Measurements from ENCODE around the gene BLVRA. TPM values are rescaled to one million over a fixed set of nuclear protein-coding genes. Genes with fewer than 3 reads are reported as not detected.

The BLVRA gene
- total RNA-seq, 4 donors from 2014 or later = 84.8 to 102 (median 92.8) TPM

- Histone ChIP-seq H3K27ac (replicated peaks in 1 of 4) (no peak overlapping the region), H3K27me3 (no peaks in the 10 kb centered on the region), H3K4me3 (no peak overlapping the region), H3K9me3 (no peaks in the 10 kb centered on the region), H3K4me1 (peaks cover 0 to under 1% (median 0%) of the 10 kb centered on the region in 4 donors), H3K36me3 (no peaks in the 10 kb centered on the region)
- intact Hi-C loops (cut with DNase I) = no loop called here
- DNase-seq (ENCODE audit: extremely low spot score) = no peak
- TF ChIP-seq CTCF (IDR thresholded peaks at IDR 0.05) (no peak), POLR2A (IDR thresholded peaks at IDR 0.05; ENCODE audit: low read depth) (no peak), POLR2AphosphoS5 (IDR thresholded peaks at IDR 0.05) (no peak), EP300 (IDR thresholded peaks at IDR 0.05) (no peak)
- WGBS = 97% methylated on average over 1 of the region's 1 CpG
Measured at GRCh38 chr7:43735403-43735801, 23.1 kb upstream of the BLVRA start.

GRCh38 chr7:43735802-43736603 lies 22.5 kb upstream of the BLVRA start:
- intact Hi-C loops (cut with DNase I) = no loop called here
- WGBS = 81% methylated on average over 2 of the region's 2 CpGs
- Histone ChIP-seq H3K27me3 (no peaks in the 10 kb centered on the region), H3K4me1 (no peaks in the 10 kb centered on the region), H3K9me3 (no peaks in the 10 kb centered on the region), H3K36me3 (no peaks in the 10 kb centered on the region), H3K27ac (replicated peaks in 1 of 4) (no peak overlapping the region), H3K4me3 (no peak overlapping the region)
- DNase-seq (ENCODE audit: extremely low spot score) = no peak
- no peak for TF ChIP-seq POLR2A (IDR thresholded peaks at IDR 0.05; ENCODE audit: low read depth)
- no peak for TF ChIP-seq EP300 (IDR thresholded peaks at IDR 0.05)
- TF ChIP-seq POLR2AphosphoS5 (IDR thresholded peaks at IDR 0.05) = no peak
- TF ChIP-seq CTCF (IDR thresholded peaks at IDR 0.05) = no peak

- H3K27me3 ChIP-seq = no peaks in the 10 kb centered on the region
- H3K27ac ChIP-seq (replicated peaks in 1 of 4) = no peak overlapping the region
- H3K4me3 ChIP-seq = no peak overlapping the region
- H3K9me3 ChIP-seq = no peaks in the 10 kb centered on the region
- intact Hi-C loops (cut with DNase I) = no loop called here
- WGBS = 89% methylated on average over 5 of the region's 6 CpGs
- TF ChIP-seq EP300 (IDR thresholded peaks at IDR 0.05) (no peak), POLR2AphosphoS5 (IDR thresholded peaks at IDR 0.05) (no peak), CTCF (IDR thresholded peaks at IDR 0.05) (no peak), POLR2A (IDR thresholded peaks at IDR 0.05; ENCODE audit: low read depth) (no peak)
- no peaks in the 10 kb centered on the region for H3K4me1 ChIP-seq
- H3K36me3 ChIP-seq = no peaks in the 10 kb centered on the region
- no peak for DNase-seq (ENCODE audit: extremely low spot score)
Measured at GRCh38 chr7:43737467-43738127, 20.9 kb upstream of the BLVRA start.

GRCh38 chr7:43742692-43743091 lies 15.8 kb upstream of the BLVRA start:
- H3K4me3 ChIP-seq = no peak overlapping the region
- H3K27ac ChIP-seq (replicated peaks in 1 of 4) = no peak overlapping the region
- TF ChIP-seq POLR2AphosphoS5 (IDR thresholded peaks at IDR 0.05) (no peak), EP300 (IDR thresholded peaks at IDR 0.05) (no peak), POLR2A (IDR thresholded peaks at IDR 0.05; ENCODE audit: low read depth) (no peak), CTCF (IDR thresholded peaks at IDR 0.05) (no peak)
- H3K36me3 ChIP-seq = no peaks in the 10 kb centered on the region
- intact Hi-C loops (cut with DNase I) = no loop called here
- H3K27me3 ChIP-seq = no peaks in the 10 kb centered on the region
- no peaks in the 10 kb centered on the region for H3K9me3 ChIP-seq
- no peak for DNase-seq (ENCODE audit: extremely low spot score)
- H3K4me1 ChIP-seq = no peaks in the 10 kb centered on the region
